NK-92 (cell line): ENCODE measurements around the gene MAP1LC3B2.

Experiments used
- DNase-seq: peaks from one replicate; lab custom pipeline; 2025; ENCODE audit not compliant: unreplicated experiment; lab: John Stamatoyannopoulos, UW

MAP1LC3B2 gene

GRCh38 chr12:116537101-116537904 is 21.9 kb upstream of the MAP1LC3B2 start:
- DNase-seq: no peak

GRCh38 chr12:116538076-116538591 is 21.0 kb upstream of the MAP1LC3B2 start:
- no peak for DNase-seq

DNA sequence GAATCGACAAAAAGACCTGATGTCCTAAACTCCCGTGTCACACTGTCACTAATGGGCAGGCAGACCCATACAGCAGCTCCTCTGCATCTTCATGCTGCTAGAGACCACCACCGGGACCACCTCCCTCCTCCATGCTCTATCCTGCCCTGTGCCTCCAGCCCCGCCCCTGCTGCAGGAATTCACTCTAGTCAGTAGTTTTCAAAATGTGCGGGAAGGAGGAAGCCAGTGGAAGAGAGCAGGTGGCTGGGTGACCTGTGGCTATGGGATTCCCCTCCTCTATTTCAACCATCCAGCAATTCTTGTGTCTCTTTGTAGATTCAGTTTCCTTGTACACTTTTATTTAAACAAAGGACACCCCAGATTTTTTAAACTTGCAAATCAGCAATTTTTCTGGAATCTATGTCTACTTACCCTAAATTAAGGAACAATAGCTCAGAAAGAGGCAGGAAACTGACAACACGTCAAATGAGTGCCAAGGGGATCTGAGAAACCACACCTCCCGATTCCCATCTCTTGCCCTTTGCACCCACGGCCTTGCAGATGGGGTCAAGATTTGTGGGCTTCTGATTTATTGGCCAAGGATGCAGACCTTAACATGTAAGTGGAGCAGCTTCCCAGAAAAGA is 20.4 kb upstream of the MAP1LC3B2 start:
- DNase-seq: no peak

- DNase-seq: no peak
Observed at GRCh38 chr12:116539361-116539771, 19.8 kb upstream of the MAP1LC3B2 start.

- no peak for DNase-seq
Observed at GRCh38 chr12:116539905-116540482, 19.2 kb upstream of the MAP1LC3B2 start.

- no peak for DNase-seq
Observed at GRCh38 chr12:116540622-116541152, 18.5 kb upstream of the MAP1LC3B2 start.

- no peak for DNase-seq
Observed at GRCh38 chr12:116541547-116542344, 17.4 kb upstream of the MAP1LC3B2 start.

DNA sequence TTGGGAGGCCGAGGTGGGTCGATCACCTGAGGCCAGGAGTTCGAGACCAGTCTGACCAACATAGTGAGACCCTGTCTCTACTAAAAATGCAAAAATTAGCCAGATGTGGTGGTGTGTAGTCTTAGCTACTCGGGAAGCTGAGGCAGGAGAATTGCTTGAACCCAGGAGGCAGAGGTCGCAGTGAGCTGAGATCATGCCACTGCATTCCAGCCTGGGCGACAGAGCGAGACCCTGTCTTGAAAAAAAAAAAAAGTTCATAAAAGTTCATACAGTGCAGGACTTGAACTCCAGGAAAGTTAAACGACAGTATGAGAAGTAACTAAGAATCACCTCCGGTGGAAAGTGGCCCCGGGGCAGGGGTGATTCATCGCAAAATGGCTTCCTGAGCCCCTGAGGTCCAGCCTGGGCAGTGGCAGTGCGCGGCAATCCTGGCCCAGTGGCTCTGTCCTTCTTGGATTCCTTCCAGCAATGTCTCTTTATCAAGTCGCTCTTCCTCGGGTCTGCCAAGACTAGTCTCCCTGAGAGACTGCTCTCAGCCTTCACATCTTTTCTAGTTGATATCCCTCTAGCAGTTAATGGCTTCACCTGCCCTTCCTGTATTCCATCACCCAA is 16.7 kb upstream of the MAP1LC3B2 start:
- DNase-seq: no peak

GRCh38 chr12:116544656-116545055 is 14.5 kb upstream of the MAP1LC3B2 start:
- DNase-seq: no peak

DNA sequence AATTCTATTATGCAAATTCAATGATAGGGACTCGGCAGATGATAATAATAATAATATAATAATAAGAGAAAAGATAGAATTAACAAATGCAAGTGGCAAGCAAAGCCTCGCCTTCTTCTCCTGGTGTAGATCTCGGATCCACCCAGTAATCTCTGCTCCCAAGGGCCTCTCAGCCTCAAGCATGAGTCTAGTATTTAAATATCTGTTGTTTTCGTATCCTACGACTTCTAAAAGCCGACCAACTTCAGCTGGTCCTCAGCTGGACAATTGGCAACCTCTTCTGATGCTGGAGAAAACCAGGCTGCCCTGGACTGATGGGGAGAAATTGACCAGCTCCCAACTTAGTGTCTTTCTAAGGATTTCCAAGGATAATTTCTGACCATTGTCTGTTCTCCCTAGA is 14.0 kb upstream of the MAP1LC3B2 start:
- no peak for DNase-seq

- DNase-seq: no peak
Observed at GRCh38 chr12:116545936-116546335, 13.2 kb upstream of the MAP1LC3B2 start.

- no peak for DNase-seq
Observed at GRCh38 chr12:116547955-116548501, 11.2 kb upstream of the MAP1LC3B2 start.

GRCh38 chr12:116549993-116550392 is 9.2 kb upstream of the MAP1LC3B2 start:
- no peak for DNase-seq

DNA sequence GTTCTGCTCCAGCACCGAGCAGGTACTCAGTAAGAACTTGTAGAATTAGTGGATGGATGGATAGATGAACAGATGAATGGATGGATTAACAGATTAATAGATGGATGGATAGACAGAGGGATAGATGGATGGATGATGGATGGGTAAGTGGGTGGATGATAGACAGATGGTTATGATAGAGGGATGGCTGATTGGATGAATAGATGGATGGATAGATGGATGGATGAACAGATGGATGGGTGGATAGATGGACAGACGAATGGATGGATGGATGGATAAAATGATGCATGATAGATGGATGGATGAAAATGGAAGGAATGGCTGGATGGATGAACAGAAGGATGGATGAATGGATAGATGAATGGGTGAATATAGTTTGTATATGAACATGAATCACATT is 8.0 kb upstream of the MAP1LC3B2 start:
- DNase-seq: no peak

- DNase-seq: no peak
Observed at GRCh38 chr12:116551619-116551951, 7.6 kb upstream of the MAP1LC3B2 start.

GRCh38 chr12:116551952-116552772 is 7.0 kb upstream of the MAP1LC3B2 start:
- no peak for DNase-seq

DNA sequence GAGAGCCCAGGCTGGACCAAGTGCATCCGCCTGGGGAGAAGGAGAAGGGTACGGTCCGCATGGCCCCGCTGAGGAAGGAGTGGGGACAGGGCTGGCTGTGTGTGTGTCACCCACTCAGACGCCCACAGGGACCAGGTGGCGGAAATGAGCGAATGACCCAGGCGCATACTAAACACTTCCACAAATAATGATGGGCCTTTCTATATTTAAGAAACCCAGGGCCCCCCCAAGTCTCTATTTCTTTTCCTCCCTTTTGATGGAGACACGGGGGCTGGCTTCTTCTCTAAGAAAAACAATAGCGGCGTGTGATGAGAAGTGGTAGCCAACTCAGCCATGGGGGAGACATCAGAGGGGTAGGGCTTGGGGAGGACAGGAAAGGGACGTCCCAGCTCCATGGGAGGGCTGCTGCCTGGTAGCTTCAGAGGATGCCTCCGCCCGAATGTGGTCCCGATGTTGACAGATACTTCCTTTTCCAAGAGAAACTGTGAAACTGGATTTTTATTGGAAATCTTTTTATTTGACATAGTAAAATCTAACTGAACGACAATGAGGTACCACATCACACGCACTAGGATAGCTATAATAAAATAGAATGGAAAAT is 6.3 kb upstream of the MAP1LC3B2 start:
- DNase-seq: no peak

DNA sequence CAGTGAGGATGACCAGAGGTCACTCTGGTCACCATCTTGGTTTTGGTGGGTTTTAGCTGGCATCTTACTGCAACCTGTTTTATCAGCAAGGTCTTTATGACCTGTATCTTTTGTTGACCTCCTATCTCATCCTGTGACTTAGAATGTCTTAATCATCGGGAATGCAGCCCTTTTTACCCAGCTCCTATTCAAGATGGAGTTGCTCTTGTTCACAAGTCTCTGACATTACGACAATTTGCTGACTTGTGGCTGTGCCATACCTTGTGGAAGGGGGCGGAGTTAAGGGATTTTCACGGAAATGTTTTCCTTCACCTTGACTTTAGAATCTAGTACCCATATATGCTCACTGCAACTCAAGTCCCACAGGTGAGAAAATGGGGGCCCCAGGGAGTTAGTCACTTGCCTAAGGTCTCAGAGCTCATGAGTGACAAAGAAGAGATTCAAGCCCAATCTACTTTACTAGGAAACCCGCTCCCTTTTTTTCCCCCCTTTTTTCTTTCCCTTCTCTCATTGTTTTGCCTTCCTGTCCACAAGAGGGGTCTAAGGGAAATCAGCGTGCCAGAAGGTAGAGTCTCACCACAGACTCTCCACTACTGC is 2.7 kb upstream of the MAP1LC3B2 start:
- no peak for DNase-seq
